Pancreas (tissue), 10 donors: ENCODE measurements around the gene P2RX5. TPM values are rescaled to one million over a fixed set of nuclear protein-coding genes. Genes with fewer than 3 reads are reported as not detected.
A peak's percentile ranks its signal among the peaks of the same experiment; 100 is the strongest.

Experiments used
- ATAC-seq, 4 donors: fragments of 200-7000 bp; cut with Tn5 transposase; one replicate each; pipeline versions ENCODE4 v1.8.0 to v1.9.1; 2020; ENCODE audit warnings: mild to moderate bottlenecking in 4 of 4, moderate library complexity in 4 of 4
- DNase-seq, 6 donors: peaks; one replicate each; pipeline ENCODE4 v3.0.0-alpha.2; 2020
- FAIRE-seq: peaks from 2 replicates; lab custom pipeline; 2012; peaks lifted over from hg19 to GRCh38; lab: Jason Lieb, UNC
- H3K27ac ChIP-seq, 4 donors: fragments of 200-600 bp; sonication (generic); 1 replicate in 3 of 4; 2 replicates in 1 of 4; pipeline versions ENCODE4 v1.5.0 to v1.8.0; 2020
- H3K27me3 ChIP-seq, 4 donors: fragments of 200-600 bp; one replicate each; pipeline ENCODE4 v1.8.0; 2021
- H3K36me3 ChIP-seq, 3 donors: fragments of 200-600 bp; sonication (generic) in 1 of 3; one replicate each; pipeline versions ENCODE4 v1.5.0 to v1.8.0; 2020 to 2021
- H3K4me1 ChIP-seq, 3 donors: fragments of 200-600 bp; one replicate each; pipeline ENCODE4 v1.8.0; 2021
- H3K4me3 ChIP-seq, 4 donors: fragments of 200-600 bp; sonication (generic) in 2 of 4; one replicate each; pipeline versions ENCODE4 v1.5.0 to v1.8.0; 2020 to 2021
- H3K9me3 ChIP-seq, 4 donors: fragments of 200-600 bp; one replicate each; pipeline ENCODE4 v1.8.0; 2021
- WGBS, 2 donors: extraction: QIAGEN DNeasy Blood & Tissue Kit; methylation state at CpG; one replicate each; pipeline ENCODE4 v1.1.7; 2013; 5-methylcytosine and 5-hydroxymethylcytosine counted together
- intact Hi-C, 3 donors: fragments of 100-400 bp; cut with DNase I; formaldehyde crosslinking; loops; one replicate each; pipeline versions ENCODE4 v1.11.1 to v1.14.2; 2022
- polyA plus RNA-seq, 2 donors: library from polyadenylated mRNA; stranded (reverse); fragments of 200-250 nt; gene quantifications; one replicate each; pipeline ENCODE4 v1.2.3, GENCODE V29; 2013
- total RNA-seq, 6 donors: library from RNA; stranded (reverse); fragmentation: NEBNext Ultra II Directional in 4 of 6; extraction: Animal tissue kit (Norgen Biotek cat#: 25700) in 4 of 6; gene quantifications; one replicate each; pipeline versions ENCODE4 v1.2.1 to v1.2.4, GENCODE V29; 2021 to 2023
- TF ChIP-seq, protein P1 (sequence below), 4 donors: fragments of 200-600 bp; sonication (generic) in 3 of 4; IDR thresholded peaks; one replicate each; pipeline versions ENCODE4 v1.5.0 to v1.8.0; 2021; ENCODE audit warnings: antibody characterized with exemption in 4 of 4
- donor health status: healthy with polysubstance abuse.
- donor health status: DM: no; HTN: no; CAD: no; lungs with moderate emphysema.
- donor health status: DM: no; HTN: no; CAD: no.
- donor health status: control.
- donor health status: control.
- donor health status: Bipolar disorder and iron deficiency.
- donor health status: DM: yes; HTN: yes; CAD: no.
- donor health status: DM: no; HTN: no; CAD: no.
- donor health status: DM: no; HTN: no; CAD: no.
- donor health status: DM: yes; HTN: yes; CAD: no.

P2RX5 gene
- total and polyA plus RNA-seq, 8 donors = 0.13 to 1.4 (median 0.55) TPM

DNA sequence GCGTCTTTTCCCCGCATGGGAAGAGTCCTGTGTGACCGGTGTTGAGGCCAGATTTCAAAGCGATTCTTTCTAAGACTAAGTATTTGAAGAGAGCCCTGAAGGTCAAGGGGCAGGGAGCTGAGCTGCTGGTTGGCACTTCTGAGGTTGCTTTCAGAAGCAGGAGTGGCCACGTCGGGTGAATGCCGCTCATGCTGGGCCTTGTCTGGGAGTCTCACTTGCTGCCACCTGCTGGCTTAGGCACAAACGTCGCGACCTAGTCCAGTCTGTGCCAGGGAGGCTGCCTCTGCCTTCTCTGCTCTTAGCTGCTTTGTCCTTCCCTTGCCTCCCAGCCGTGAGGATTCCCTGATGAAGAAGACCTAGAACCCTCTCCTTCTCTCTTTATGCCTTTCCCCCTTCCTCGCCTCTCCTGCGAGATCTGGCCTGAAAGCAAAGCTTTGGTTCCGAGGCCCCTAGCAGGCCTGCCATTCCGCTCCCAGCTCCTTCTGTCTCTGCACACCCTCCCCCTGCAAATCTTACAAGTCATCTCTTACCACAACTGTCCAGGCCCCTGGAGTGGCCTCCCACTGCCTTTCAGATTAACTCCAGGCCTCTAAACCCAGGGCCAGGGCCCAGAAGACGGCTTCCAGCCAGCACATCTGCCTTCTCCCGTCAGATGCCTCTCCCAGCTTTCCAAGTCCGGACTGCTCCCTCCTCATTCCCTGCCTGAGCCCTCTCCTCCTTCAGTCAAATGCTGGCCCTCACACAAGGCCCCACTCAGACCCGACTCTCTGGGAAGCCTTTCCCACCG is 48.0 kb downstream of the P2RX5 start:
- FAIRE-seq = no peak
- DNase-seq = peak in 3 of 6 donors; percentile 61 to 86 (median 77)
- TF ChIP-seq, protein P1, sequence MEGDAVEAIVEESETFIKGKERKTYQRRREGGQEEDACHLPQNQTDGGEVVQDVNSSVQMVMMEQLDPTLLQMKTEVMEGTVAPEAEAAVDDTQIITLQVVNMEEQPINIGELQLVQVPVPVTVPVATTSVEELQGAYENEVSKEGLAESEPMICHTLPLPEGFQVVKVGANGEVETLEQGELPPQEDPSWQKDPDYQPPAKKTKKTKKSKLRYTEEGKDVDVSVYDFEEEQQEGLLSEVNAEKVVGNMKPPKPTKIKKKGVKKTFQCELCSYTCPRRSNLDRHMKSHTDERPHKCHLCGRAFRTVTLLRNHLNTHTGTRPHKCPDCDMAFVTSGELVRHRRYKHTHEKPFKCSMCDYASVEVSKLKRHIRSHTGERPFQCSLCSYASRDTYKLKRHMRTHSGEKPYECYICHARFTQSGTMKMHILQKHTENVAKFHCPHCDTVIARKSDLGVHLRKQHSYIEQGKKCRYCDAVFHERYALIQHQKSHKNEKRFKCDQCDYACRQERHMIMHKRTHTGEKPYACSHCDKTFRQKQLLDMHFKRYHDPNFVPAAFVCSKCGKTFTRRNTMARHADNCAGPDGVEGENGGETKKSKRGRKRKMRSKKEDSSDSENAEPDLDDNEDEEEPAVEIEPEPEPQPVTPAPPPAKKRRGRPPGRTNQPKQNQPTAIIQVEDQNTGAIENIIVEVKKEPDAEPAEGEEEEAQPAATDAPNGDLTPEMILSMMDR (IDR thresholded peaks at IDR 0.05) = peak in 2 of 4 donors; percentile 14 to 25
- Histone ChIP-seq H3K27me3 (no peaks in the 10 kb centered on the region), H3K36me3 (no peaks in the 10 kb centered on the region), H3K9me3 (no peaks in the 10 kb centered on the region), H3K4me3 (no peak overlapping the region), H3K4me1 (no peaks in the 10 kb centered on the region), H3K27ac (no peak overlapping the region)
- intact Hi-C loops = loop anchor here in 1 of 3 donors (10.0 kb wide), 1 partner anchor 603 kb away; no protein-coding TSS in a partner anchor
- ATAC-seq = peak; percentile 55 to 92 (median 86)
- 62 to 63% methylated on average over 20 of the region's 20 CpGs for WGBS, 2 donors

- intact Hi-C loops = loop anchor here in 1 of 3 donors (10.0 kb wide), 1 partner anchor 602 kb away; no protein-coding TSS in a partner anchor
- Histone ChIP-seq H3K36me3 (no peaks in the 10 kb centered on the region), H3K27me3 (no peaks in the 10 kb centered on the region), H3K9me3 (no peaks in the 10 kb centered on the region), H3K4me3 (no peak overlapping the region), H3K27ac (no peak overlapping the region), H3K4me1 (no peaks in the 10 kb centered on the region)
- FAIRE-seq = no peak
- DNase-seq = no peak
- WGBS, 2 donors = 82 to 84% methylated on average over 12 of the region's 12 CpGs
- TF ChIP-seq, protein P1 (IDR thresholded peaks at IDR 0.05) = no peak
- no peak for ATAC-seq
These were observed 48.7 kb downstream of the P2RX5 start for GRCh38 chr17:3647251-3647650.

GRCh38 chr17:3645310-3645709 is 50.6 kb downstream of the P2RX5 start:
- intact Hi-C loops = loop anchor here in 1 of 3 donors (10.0 kb wide), 1 partner anchor 601 kb away; no protein-coding TSS in a partner anchor
- H3K27me3 ChIP-seq = no peaks in the 10 kb centered on the region
- TF ChIP-seq, protein P1 (IDR thresholded peaks at IDR 0.05) = no peak
- peak in 1 of 6 donors; percentile 11 for DNase-seq
- H3K4me1 ChIP-seq = peaks cover 6 to 10% (median 7%) of the 10 kb centered on the region in 3 donors
- no peak for ATAC-seq
- no peak overlapping the region for H3K27ac ChIP-seq
- no peaks in the 10 kb centered on the region for H3K36me3 ChIP-seq
- H3K4me3 ChIP-seq = no peak overlapping the region
- H3K9me3 ChIP-seq = no peaks in the 10 kb centered on the region
- 55 to 80% methylated on average over 5 of the region's 5 CpGs for WGBS, 2 donors
- no peak for FAIRE-seq

DNA sequence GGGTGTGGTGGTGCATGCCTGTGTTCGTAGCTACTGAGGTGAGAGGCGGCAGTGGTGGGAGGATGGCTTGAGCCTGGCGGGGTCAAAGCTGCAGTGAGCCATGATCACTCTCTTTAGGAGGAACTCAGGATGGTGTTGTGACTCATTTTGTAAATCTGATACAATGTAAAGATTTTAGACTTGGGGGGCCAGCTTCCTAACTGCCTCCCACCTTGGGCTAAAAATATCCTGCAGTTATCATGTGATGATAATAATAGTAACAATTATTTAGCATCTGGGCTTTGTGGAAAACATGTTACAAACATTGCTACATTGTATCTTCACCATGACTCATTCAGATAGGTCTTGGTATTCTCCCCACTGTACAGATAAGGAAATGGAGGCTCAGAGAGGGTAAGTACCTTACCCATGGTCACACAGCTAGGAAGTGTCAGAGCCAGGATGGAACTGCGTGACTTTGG is 52.0 kb downstream of the P2RX5 start:
- ATAC-seq (no peak), FAIRE-seq (no peak), DNase-seq (no peak)
- TF ChIP-seq, protein P1 (IDR thresholded peaks at IDR 0.05) = no peak
- Histone ChIP-seq H3K9me3 (no peaks in the 10 kb centered on the region), H3K27ac (no peak overlapping the region), H3K36me3 (no peaks in the 10 kb centered on the region), H3K4me1 (peaks cover 7 to 15% (median 9%) of the 10 kb centered on the region in 3 donors), H3K27me3 (no peaks in the 10 kb centered on the region), H3K4me3 (no peak overlapping the region)
- WGBS, 2 donors = 96 to 100% methylated on average over 4 of the region's 4 CpGs
- intact Hi-C loops = loop anchor here in 1 of 3 donors (10.0 kb wide), 1 partner anchor 599 kb away; no protein-coding TSS in a partner anchor
